Lower lobe of right lung (tissue), 2 donors: Measurements from ENCODE around the gene FOXRED1. TPM values are rescaled to one million over a fixed set of nuclear protein-coding genes. Genes with fewer than 3 reads are reported as not detected.

Source experiments
- ATAC-seq, 2 donors: fragments of 200-7000 bp; cut with Tn5 transposase; one replicate each; pipeline ENCODE4 v1.9.1; 2020 to 2022; ENCODE audit warnings: mild to moderate bottlenecking in 2 of 2, moderate library complexity in 2 of 2
- DNase-seq: peaks from one replicate; pipeline ENCODE4 v3.0.0-alpha.2; 2020
- H3K27ac ChIP-seq: fragments of 200-600 bp; one replicate; pipeline ENCODE4 v1.8.0; 2022
- H3K27me3 ChIP-seq: fragments of 200-600 bp; one replicate; pipeline ENCODE4 v1.8.0; 2022; ENCODE audit warnings: low read depth
- H3K36me3 ChIP-seq: fragments of 200-600 bp; one replicate; pipeline ENCODE4 v1.8.0; 2022; ENCODE audit warnings: mild to moderate bottlenecking
- H3K4me1 ChIP-seq: fragments of 200-600 bp; one replicate; pipeline ENCODE4 v1.8.0; 2022
- H3K4me3 ChIP-seq: fragments of 200-600 bp; one replicate; pipeline ENCODE4 v1.8.0; 2022; ENCODE audit warnings: mild to moderate bottlenecking
- H3K9me3 ChIP-seq: fragments of 200-600 bp; one replicate; pipeline ENCODE4 v1.8.0; 2022
- CTCF ChIP-seq: fragments of 200-600 bp; IDR thresholded peaks from one replicate; pipeline ENCODE4 v1.8.0; 2022; ENCODE audit warnings: antibody characterized with exemption, mild to moderate bottlenecking
- intact Hi-C: fragments of 100-400 bp; cut with DNase I; formaldehyde crosslinking; loops from one replicate; pipeline ENCODE4 v1.11.0; 2022
- total RNA-seq: library from RNA; stranded (reverse); fragmentation: NEBNext Ultra II Directional; extraction: Animal tissue kit (Norgen Biotek cat#: 25700); gene quantifications from one replicate; pipeline ENCODE4 v1.2.1, GENCODE V29; 2021
- donor health status: DM: no; HTN: yes; CAD: no; lungs with severe emphysema.

Gene FOXRED1
- total RNA-seq, 1 donor from 2014 or later = 16.6 TPM

GRCh38 chr11:126277780-126278179 lies 8.8 kb downstream of the FOXRED1 start:
- no peak for TF ChIP-seq CTCF
- Histone ChIP-seq H3K36me3 (peaks cover 50% of the 10 kb centered on the region), H3K9me3 (no peaks in the 10 kb centered on the region), H3K4me1 (peaks cover 28% of the 10 kb centered on the region), H3K4me3 (no peak overlapping the region), H3K27me3 (no peaks in the 10 kb centered on the region), H3K27ac (no peak overlapping the region)
- intact Hi-C loops = no loop called here
- DNase-seq (no peak), ATAC-seq (no peak)

- Histone ChIP-seq H3K4me1 (peaks cover 35% of the 10 kb centered on the region), H3K9me3 (no peaks in the 10 kb centered on the region), H3K4me3 (no peak overlapping the region), H3K27me3 (no peaks in the 10 kb centered on the region), H3K36me3 (peaks cover 40% of the 10 kb centered on the region), H3K27ac (no peak overlapping the region)
- intact Hi-C loops = no loop called here
- ATAC-seq (no peak), DNase-seq (no peak)
- no peak for TF ChIP-seq CTCF
These were observed 10.2 kb downstream of the FOXRED1 start for GRCh38 chr11:126279191-126279590.

- H3K9me3 ChIP-seq = no peaks in the 10 kb centered on the region
- no peak for TF ChIP-seq CTCF
- no peak overlapping the region for H3K4me3 ChIP-seq
- H3K27ac ChIP-seq = peak overlapping the region; percentile 5
- peaks cover 26% of the 10 kb centered on the region for H3K36me3 ChIP-seq
- peaks cover 48% of the 10 kb centered on the region for H3K4me1 ChIP-seq
- ATAC-seq = peak in 1 of 2 donors; percentile 14
- no peaks in the 10 kb centered on the region for H3K27me3 ChIP-seq
- intact Hi-C loops = no loop called here
- DNase-seq = no peak
These were observed 11.6 kb downstream of the FOXRED1 start for GRCh38 chr11:126280595-126280994.

GRCh38 chr11:126281245-126281644 lies 12.3 kb downstream of the FOXRED1 start:
- intact Hi-C loops = no loop called here
- Histone ChIP-seq H3K9me3 (no peaks in the 10 kb centered on the region), H3K36me3 (peaks cover 20% of the 10 kb centered on the region), H3K27ac (peak overlapping the region; percentile 5), H3K4me3 (no peak overlapping the region), H3K27me3 (no peaks in the 10 kb centered on the region), H3K4me1 (peaks cover 48% of the 10 kb centered on the region)
- DNase-seq (peak; percentile 70), ATAC-seq (peak; percentile 66 to 74)
- no peak for TF ChIP-seq CTCF

GRCh38 chr11:126281666-126282175 lies 12.8 kb downstream of the FOXRED1 start:
- peak overlapping the region; percentile 83 for H3K4me3 ChIP-seq
- intact Hi-C loops = no loop called here
- no peak for DNase-seq

More at GRCh38 chr11:126281666-126282175, 12.8 kb downstream of the FOXRED1 start:
- Histone ChIP-seq H3K27ac (peak overlapping the region; percentile 94), H3K27me3 (no peaks in the 10 kb centered on the region), H3K4me1 (peaks cover 48% of the 10 kb centered on the region), H3K36me3 (peaks cover 15% of the 10 kb centered on the region), H3K9me3 (no peaks in the 10 kb centered on the region)
- TF ChIP-seq CTCF = no peak
- no peak for ATAC-seq
